Umbilical cord (tissue), 2 donors: ENCODE measurements around the gene AHNAK2. TPM values are rescaled to one million over a fixed set of nuclear protein-coding genes. Genes with fewer than 3 reads are reported as not detected.
A peak's percentile ranks its signal among the peaks of the same experiment; 100 is the strongest.

Experiments
- DNase-seq: peaks from one replicate; pipeline ENCODE4 v3.0.0-alpha.2; 2015; ENCODE audit warnings: low spot score
- total RNA-seq: library from RNA; depleted of rRNA; stranded (reverse); fragments of >200 nt; gene quantifications from one replicate; pipeline ENCODE4 v1.2.3, GENCODE V29; 2014; ENCODE audit warnings: low replicate concordance; ENCODE audit not compliant: insufficient read depth

The AHNAK2 gene
- total RNA-seq, 1 donor from 2014 or later: 59.0 TPM

GRCh38 chr14:104939666-104940410 lies 38.3 kb downstream of the AHNAK2 start:
- DNase-seq: peak; percentile 19

GRCh38 chr14:104938960-104939359 lies 39.2 kb downstream of the AHNAK2 start:
- DNase-seq: no peak

- no peak for DNase-seq
Measured at GRCh38 chr14:104938436-104938835, 39.7 kb downstream of the AHNAK2 start.

- DNase-seq: no peak
Measured at GRCh38 chr14:104937694-104938365, 40.3 kb downstream of the AHNAK2 start.

- no peak for DNase-seq
Measured at GRCh38 chr14:104937161-104937560, 41.0 kb downstream of the AHNAK2 start.

GRCh38 chr14:104936361-104937155 lies 41.6 kb downstream of the AHNAK2 start:
- no peak for DNase-seq

DNA sequence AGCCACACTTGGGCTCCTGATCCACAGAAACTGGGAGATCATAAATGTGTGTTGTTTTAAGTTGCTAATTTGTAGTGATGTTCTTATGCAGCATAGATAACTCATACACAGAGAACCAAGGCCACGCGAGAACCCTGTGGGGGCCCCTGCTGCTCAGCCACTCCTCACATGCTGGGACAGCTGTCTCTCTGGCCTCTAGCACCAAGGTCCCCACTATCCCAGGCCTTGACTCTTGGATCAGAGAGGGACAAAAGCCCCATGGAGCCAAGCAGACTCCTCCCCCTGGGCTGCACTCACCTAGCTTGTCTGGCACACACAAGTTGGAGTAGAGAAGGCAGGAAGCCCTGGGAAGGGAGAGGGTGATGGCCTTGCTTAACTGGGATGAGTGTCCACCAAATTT lies 42.2 kb downstream of the AHNAK2 start:
- DNase-seq: no peak

DNA sequence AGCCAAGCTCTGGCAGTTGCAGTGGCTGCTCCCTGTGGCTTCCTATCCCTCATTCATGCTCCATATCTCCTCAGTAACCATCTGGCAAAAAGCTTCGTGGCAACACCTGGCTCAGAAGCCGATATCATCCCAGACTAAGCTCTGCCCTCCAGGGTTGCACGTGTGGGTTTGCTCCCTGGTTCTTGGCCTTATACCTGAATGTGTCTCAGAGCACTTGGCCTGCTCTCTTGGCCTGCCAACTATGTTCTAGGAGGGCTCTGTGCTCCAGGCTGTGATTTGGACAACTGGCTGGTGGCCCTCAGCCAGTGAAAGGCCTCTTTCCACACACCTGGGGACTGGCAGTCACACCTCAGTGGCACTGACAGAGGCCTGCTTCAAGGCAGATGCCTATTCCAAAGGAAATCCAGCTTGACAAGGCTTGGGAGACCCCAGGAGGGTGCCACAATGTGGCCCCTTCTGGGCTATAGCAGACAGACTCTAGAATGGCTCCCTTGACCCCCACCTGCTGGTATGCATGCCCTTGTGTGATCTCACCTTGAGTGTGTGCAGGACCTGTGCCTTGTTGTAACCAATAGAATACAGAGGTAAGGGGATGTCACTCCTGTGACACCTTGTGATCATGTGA lies 43.0 kb downstream of the AHNAK2 start:
- DNase-seq: no peak

- DNase-seq: no peak
Measured at GRCh38 chr14:104933746-104934733, 44.1 kb downstream of the AHNAK2 start.

GRCh38 chr14:104932676-104933631 lies 45.2 kb downstream of the AHNAK2 start:
- DNase-seq: peak; percentile 89

DNA sequence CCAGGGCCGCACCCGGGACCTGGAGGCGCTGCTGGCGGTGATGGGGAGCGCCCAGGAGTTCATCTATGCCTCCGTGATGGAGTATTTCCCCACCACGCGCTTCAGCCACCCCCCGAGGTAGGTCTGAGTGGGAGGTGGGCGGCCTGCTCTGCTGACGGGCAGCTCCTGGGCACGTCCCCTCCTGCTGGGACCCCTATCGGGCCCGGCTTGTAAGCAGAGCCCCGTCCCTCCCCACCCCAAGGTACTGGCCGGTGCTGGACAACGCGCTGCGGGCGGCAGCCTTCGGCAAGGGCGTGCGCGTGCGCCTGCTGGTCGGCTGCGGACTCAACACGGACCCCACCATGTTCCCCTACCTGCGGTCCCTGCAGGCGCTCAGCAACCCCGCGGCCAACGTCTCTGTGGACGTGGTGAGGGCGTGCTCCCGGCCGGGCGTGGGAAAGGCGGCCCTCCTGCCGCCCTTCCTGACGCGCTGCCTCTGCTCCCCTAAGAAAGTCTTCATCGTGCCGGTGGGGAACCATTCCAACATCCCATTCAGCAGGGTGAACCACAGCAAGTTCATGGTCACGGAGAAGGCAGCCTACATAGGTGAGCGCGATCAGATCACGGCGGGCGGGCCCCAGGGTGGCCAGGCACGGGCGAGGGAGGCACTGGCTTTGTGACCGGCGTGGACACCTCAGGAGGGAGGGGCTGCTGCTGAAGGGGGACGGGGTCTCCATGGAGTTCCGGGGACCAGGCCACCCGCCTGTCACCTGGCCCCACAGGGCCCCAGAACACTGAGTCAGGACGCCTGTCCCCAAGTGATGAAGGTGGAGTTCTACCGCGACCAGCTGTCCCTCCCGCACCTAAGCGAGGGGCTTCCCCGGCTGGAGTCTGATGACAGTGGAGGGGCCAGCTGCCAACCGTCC lies 46.2 kb downstream of the AHNAK2 start:
- no peak for DNase-seq

- DNase-seq: no peak
Measured at GRCh38 chr14:104931304-104931770, 46.8 kb downstream of the AHNAK2 start.

DNA sequence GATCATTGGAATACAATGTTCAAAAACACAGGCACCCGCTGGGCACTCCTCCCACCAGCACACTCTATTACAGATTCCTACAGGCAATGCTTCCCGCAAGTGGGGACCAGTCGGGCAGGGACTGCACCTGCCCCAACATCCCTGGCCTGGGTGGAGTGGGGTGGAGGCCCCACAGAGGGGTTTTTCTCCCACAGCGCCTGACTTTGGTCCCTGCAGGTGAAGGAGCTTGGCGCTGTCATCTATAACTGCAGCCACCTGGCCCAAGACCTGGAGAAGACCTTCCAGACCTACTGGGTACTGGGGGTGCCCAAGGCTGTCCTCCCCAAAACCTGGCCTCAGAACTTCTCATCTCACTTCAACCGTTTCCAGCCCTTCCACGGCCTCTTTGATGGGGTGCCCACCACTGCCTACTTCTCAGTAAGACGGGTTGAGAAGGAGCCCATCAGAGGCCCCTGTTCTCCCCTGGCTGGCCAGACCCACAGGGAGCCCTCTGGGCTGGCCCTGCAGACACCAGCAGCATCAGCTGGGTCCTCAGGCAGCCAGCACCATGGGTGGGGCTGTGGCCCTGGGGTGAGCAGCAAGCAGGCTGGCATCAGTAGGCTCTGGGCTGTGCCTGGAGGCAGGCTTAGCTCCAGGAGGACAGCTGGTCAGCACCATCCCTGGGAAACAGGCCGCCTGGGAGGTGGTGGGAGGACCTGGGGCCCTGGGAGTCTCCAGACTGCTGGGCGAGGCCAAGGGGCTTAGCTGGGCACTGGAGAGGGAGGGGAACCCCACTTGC lies 47.5 kb downstream of the AHNAK2 start:
- DNase-seq: peak; percentile 29

- DNase-seq: no peak
Measured at GRCh38 chr14:104929268-104930230, 48.6 kb downstream of the AHNAK2 start.

GRCh38 chr14:104928391-104929133 lies 49.6 kb downstream of the AHNAK2 start:
- no peak for DNase-seq

DNA sequence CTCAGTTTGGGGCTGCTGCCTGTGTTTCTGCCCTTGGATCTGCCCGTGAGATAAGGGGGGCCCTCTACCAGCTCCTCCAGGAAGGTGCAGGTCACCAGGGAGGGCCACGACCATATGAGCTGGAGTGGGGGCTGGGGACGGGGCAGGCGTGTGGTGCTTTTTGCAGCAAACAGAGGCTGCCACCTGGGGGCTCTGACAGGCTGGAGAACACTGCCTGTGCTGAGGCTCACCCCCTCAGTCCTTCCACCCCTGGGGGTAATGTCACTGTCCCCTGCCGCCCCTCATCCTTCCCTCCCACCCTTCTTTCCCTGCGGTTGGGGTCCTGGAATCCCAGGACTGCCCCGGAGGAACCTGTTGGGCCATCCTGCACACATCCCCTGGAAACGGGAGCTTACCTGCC lies 50.3 kb downstream of the AHNAK2 start:
- no peak for DNase-seq
